ENCODE data around the gene TBC1D2. TPM values are rescaled to one million over a fixed set of nuclear protein-coding genes. Genes with fewer than 3 reads are reported as not detected.

TBC1D2 gene
- total and polyA plus RNA-seq, 2 of the 13 experiments (the other 11 are each of a cell fraction or from before 2014, with no cell fraction given) = 2.0 to 2.8 TPM

- no peak for TF ChIP-seq ZBTB40 (IDR thresholded peaks at IDR 0.05)
- TF ChIP-seq ZBTB40 (CRISPR knock-in tag; IDR thresholded peaks at IDR 0.05) = no peak
- TF ChIP-seq ZFP36 (IDR thresholded peaks at IDR 0.05; ENCODE audit: borderline replicate concordance, low read depth, low read length, partially characterized antibody) = no peak
- TF ChIP-seq SRY (CRISPR knock-in tag; IDR thresholded peaks at IDR 0.05) = no peak
- no peak for TF ChIP-seq GZF1 (CRISPR knock-in tag; IDR thresholded peaks at IDR 0.05)
- TF ChIP-seq ZNF264 (CRISPR knock-in tag; IDR thresholded peaks at IDR 0.05) = no peak
- no peak for TF ChIP-seq MAFG (CRISPR knock-in tag; IDR thresholded peaks at IDR 0.05)
- no peak for TF ChIP-seq JDP2 (CRISPR knock-in tag; IDR thresholded peaks at IDR 0.05; ENCODE audit: borderline replicate concordance)
- no peak for TF ChIP-seq ZNF331 (CRISPR knock-in tag; IDR thresholded peaks at IDR 0.05)
- no peak for TF ChIP-seq HNF1A (IDR thresholded peaks at IDR 0.05; ENCODE audit: low read depth)
- no peak; the same call in 1 of the 2 replicates for TF ChIP-seq HNF1A (CRISPR knock-in tag; IDR thresholded peaks at IDR 0.05; ENCODE audit: borderline replicate concordance)
- TF ChIP-seq ZNF574 (CRISPR knock-in tag; IDR thresholded peaks at IDR 0.05) = peak; percentile 31; the same call in 1 of the 2 replicates
These were observed 80.3 kb downstream of the TBC1D2 start (continued) for GRCh38 chr9:98175028-98175569.

Data from HepG2 (cell line).